CD4-positive, alpha-beta memory T cell (primary cell): ENCODE results near the gene CES5A. TPM values are rescaled to one million over a fixed set of nuclear protein-coding genes. Genes with fewer than 3 reads are reported as not detected.

Experiments used
- CTCF ChIA-PET: fragments of 350-600 bp; sonication (Branson Sonifier 250); formaldehyde crosslinking; loops from one replicate; lab custom pipeline; 2021; ENCODE audit warnings: inconsistent platforms; ENCODE audit not compliant: partially characterized antibody; lab: Charles Lee
- POLR2A ChIA-PET: fragments of 350-600 bp; sonication (Branson Sonifier 250); formaldehyde crosslinking; loops from one replicate; lab custom pipeline; 2021; ENCODE audit not compliant: partially characterized antibody; lab: Charles Lee
- DNase-seq, 5 donors: peaks; one replicate each; pipeline versions ENCODE4 v3.0.0 to v3.0.0-alpha.2; 2020 to 2022; ENCODE audit warnings: mixed read lengths in 1 of 5
- H3K27ac ChIP-seq: one replicate; pipeline ENCODE4 v1.7.0; 2013; ENCODE audit warnings: low read depth, low read length
- H3K27me3 ChIP-seq: 2 replicates; pipeline ENCODE4 v1.7.0; 2013; ENCODE audit warnings: mild to moderate bottlenecking, low read length, moderate library complexity; ENCODE audit not compliant: insufficient read depth
- H3K36me3 ChIP-seq: 2 replicates; pipeline ENCODE4 v1.7.0; 2013; ENCODE audit warnings: mild to moderate bottlenecking, low read length, moderate library complexity; ENCODE audit not compliant: insufficient read depth
- H3K4me1 ChIP-seq: 2 replicates; pipeline ENCODE4 v1.7.0; 2013; ENCODE audit warnings: mild to moderate bottlenecking, low read length, moderate library complexity; ENCODE audit not compliant: insufficient read depth
- H3K4me3 ChIP-seq, 2 donors: one replicate each; pipeline ENCODE4 v1.7.0; 2013; ENCODE audit warnings: low read length in 2 of 2, mild to moderate bottlenecking in 1 of 2
- H3K9me3 ChIP-seq, 2 donors: one replicate each; pipeline ENCODE4 v1.7.0; 2013; ENCODE audit warnings: low read length in 2 of 2, control low read depth in 1 of 2; ENCODE audit not compliant: control insufficient read depth in 1 of 2
- H3K27ac Mint-ChIP-seq, 7 donors: one replicate each; pipeline ENCODE4 v1.8.0; 2020 to 2021; ENCODE audit warnings: mixed read lengths in 7 of 7, mild to moderate bottlenecking in 6 of 7, inconsistent platforms in 3 of 7, moderate library complexity in 3 of 7
- H3K27me3 Mint-ChIP-seq, 2 donors: one replicate each; pipeline ENCODE4 v1.8.0; 2020 to 2021; ENCODE audit warnings: mixed read lengths in 2 of 2
- H3K36me3 Mint-ChIP-seq, 2 donors: one replicate each; pipeline ENCODE4 v1.8.0; 2020 to 2021; ENCODE audit warnings: mixed read lengths in 2 of 2, inconsistent platforms in 1 of 2, mild to moderate bottlenecking in 1 of 2
- H3K4me1 Mint-ChIP-seq, 4 donors: one replicate each; pipeline ENCODE4 v1.8.0; 2020 to 2021; ENCODE audit warnings: mixed read lengths in 4 of 4, mild to moderate bottlenecking in 1 of 4
- H3K4me3 Mint-ChIP-seq, 8 donors: one replicate each; pipeline ENCODE4 v1.8.0; 2020 to 2021; ENCODE audit warnings: mixed read lengths in 8 of 8, mild to moderate bottlenecking in 7 of 8, moderate library complexity in 6 of 8, inconsistent platforms in 3 of 8
- H3K9me3 Mint-ChIP-seq, 8 donors: one replicate each; pipeline ENCODE4 v1.8.0; 2020 to 2021; ENCODE audit warnings: mixed read lengths in 8 of 8, mild to moderate bottlenecking in 5 of 8, inconsistent platforms in 3 of 8, moderate library complexity in 1 of 8
- intact Hi-C: fragments of 100-400 bp; cut with micrococcal nuclease; formaldehyde crosslinking; loops from one replicate; pipeline ENCODE4 v1.15.1; 2023
- polyA plus RNA-seq, 2 donors: library from polyadenylated mRNA; unstranded; fragments of 300-500 nt; fragmentation: Illumina TruSeq; gene quantifications; one replicate each; pipeline ENCODE4 v1.2.3, GENCODE V29; 2021
- total RNA-seq, 2 experiments: library from RNA; stranded (reverse); gene quantifications; one replicate each; pipeline ENCODE4 v1.2.3, GENCODE V29; 2021

CES5A gene, protein sequence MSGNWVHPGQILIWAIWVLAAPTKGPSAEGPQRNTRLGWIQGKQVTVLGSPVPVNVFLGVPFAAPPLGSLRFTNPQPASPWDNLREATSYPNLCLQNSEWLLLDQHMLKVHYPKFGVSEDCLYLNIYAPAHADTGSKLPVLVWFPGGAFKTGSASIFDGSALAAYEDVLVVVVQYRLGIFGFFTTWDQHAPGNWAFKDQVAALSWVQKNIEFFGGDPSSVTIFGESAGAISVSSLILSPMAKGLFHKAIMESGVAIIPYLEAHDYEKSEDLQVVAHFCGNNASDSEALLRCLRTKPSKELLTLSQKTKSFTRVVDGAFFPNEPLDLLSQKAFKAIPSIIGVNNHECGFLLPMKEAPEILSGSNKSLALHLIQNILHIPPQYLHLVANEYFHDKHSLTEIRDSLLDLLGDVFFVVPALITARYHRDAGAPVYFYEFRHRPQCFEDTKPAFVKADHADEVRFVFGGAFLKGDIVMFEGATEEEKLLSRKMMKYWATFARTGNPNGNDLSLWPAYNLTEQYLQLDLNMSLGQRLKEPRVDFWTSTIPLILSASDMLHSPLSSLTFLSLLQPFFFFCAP
- total RNA-seq: not detected
- polyA plus RNA-seq: not detected

DNA sequence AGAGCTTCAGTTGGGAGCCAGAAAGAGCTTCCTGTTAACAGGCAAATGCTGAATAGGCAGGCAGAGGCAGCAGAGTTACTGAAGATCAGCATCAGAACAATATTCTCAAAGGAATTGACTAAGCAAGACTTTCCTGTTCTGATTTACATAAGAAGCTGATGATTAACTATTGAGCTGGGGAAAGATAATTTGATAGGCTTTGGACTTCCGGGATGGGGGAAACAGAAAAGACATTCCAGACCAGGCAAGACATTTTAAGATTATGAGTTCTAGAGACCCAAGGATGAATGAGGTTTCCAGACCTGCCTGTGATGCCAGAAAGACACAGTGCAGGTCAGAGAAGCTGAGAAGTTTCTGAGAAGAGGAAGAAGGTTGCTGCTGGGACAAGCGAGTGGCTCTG lies at the start of gene CES5A:
TSS of gene CES5A (minus strand) at position 101 of the 400 bp plus-strand sequence. CDS start 152 bp downstream, outside the sequence.
- POLR2A ChIA-PET: no interaction called here
- peaks cover 5 to 9% of the 10 kb centered on the region in 2 donors for H3K27me3 Mint-ChIP-seq
- Histone ChIP-seq H3K4me3 (no peak within 1 kb of the TSS), H3K36me3 (no peaks in the 10 kb centered on the region), H3K27me3 (no peaks in the 10 kb centered on the region), H3K27ac (no peak within 1 kb of the TSS), H3K9me3 (no peaks in the 10 kb centered on the region), H3K4me1 (no peaks in the 10 kb centered on the region)
- no peaks in the 10 kb centered on the region for H3K4me1 Mint-ChIP-seq
- no peaks in the 10 kb centered on the region for H3K36me3 Mint-ChIP-seq
- DNase-seq: no peak
- H3K4me3 Mint-ChIP-seq: peak within 1 kb of the TSS in 1 of 8 donors; percentile 4
- peaks cover 0 to 2% (median 0%) of the 10 kb centered on the region in 8 donors for H3K9me3 Mint-ChIP-seq
- intact Hi-C loops: no loop called here
- H3K27ac Mint-ChIP-seq: no peak within 1 kb of the TSS
- CTCF ChIA-PET: no interaction called here

DNA sequence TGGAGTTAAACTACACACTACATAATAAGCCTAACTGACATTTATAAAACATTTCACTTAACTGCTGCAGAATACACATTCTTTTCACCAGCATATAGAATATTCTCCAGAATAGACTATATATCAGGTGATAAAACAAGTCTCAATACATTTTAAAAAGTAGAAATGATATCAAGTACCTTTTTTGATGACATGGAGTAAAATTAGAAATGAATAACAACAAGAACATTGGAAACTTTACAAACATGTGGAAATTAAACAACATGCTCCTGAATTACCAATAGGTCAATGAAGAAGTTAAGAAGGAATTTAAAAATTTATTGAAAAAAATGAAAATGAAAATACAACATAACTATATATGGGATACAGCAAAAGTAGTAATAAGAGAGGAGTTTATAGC lies 47.5 kb upstream of the CES5A start:
- POLR2A ChIA-PET: no interaction called here
- CTCF ChIA-PET: no interaction called here
- intact Hi-C loops: no loop called here

DNA sequence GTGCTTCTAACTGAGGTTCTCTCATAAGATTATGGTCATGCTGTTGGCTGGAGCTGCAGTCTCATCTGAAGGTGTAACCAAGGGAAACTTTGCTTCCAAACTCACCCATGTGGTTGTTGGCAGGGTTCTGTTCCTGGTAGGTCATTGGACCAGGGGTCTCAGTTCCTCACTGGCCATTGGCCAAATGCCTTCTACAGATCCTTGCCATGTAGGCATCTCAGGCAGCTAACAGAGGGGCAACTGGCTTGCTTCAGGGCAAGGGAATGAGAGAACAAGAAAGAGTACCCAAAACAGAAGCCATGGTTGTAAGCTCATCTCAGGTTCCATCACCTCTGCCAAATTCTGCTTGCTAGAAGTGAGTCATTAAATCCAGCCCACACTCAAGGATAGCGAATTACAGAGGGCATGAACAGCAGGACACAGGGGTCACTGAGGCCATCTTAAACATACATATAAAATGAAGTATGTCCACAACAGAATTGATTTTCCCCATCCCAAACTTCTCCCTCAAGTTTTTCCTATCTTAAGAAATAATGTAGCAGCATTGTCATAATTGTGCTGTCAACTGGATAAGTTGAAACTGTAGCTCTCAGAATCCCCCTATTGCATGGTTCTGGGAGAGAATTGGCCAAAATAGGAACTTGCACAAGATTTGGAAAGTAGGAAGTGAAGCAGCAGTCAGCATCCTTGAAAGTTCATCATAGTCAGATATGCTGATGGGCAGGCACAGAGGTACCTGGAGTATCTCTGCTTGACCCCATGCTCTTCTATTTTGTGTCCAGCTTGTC lies 42.4 kb upstream of the CES5A start:
- no peak overlapping the region for H3K27ac Mint-ChIP-seq

More for the DNA sequence above, 47.5 kb upstream of the CES5A start:
- H3K4me1 Mint-ChIP-seq: no peaks in the 10 kb centered on the region
- no peak overlapping the region for H3K4me3 Mint-ChIP-seq
- no peak overlapping the region for H3K27ac Mint-ChIP-seq
- no peak for DNase-seq
- peaks cover 0 to 25% (median 15%) of the 10 kb centered on the region in 8 donors for H3K9me3 Mint-ChIP-seq
- H3K4me1 ChIP-seq: no peaks in the 10 kb centered on the region
- no peaks in the 10 kb centered on the region for H3K36me3 Mint-ChIP-seq
- no peak overlapping the region for H3K4me3 ChIP-seq
- no peak overlapping the region for H3K27ac ChIP-seq
- no peaks in the 10 kb centered on the region for H3K9me3 ChIP-seq
- H3K36me3 ChIP-seq: no peaks in the 10 kb centered on the region
- peaks cover 26 to 33% of the 10 kb centered on the region in 2 donors for H3K27me3 Mint-ChIP-seq
- no peaks in the 10 kb centered on the region for H3K27me3 ChIP-seq

DNA sequence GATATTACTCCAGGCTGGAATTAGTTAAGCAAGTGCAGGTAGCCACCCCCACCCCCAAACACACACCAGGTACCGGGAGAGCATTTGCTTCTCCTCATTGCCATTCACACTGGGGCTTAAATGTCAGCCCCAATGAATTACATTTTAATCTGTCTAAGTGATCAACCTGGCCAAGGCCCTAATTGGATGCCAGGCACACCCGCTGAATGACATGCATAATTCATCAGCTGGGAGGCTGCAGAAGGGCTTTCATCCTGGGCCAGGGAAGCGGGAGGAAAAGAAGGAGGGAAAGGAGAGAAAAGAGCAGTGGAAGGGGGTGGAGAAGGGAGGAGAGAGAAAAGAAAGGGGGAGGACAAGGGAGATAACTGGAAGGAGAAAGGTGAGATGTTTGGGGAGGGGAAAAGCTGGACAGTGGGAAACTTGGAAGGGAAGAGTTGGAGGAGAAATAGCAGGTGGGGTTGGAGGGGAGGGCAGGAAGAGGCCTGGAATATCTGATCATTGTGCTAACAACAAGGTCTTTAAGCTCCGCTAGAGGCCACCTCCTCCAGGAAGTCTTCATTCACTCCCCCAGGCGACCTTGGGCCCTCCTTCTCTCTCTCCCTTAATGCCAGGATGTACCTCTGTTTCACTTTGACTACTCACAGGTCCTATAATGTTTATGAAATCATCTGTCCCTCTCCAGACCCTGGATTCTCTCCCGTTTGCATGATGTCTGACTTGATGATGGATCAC lies 40.1 kb upstream of the CES5A start:
- Mint-ChIP-seq H3K36me3 (no peaks in the 10 kb centered on the region), H3K4me1 (no peaks in the 10 kb centered on the region), H3K9me3 (peaks cover 0 to 20% (median 11%) of the 10 kb centered on the region in 8 donors), H3K27ac (no peak overlapping the region), H3K27me3 (peaks cover 19 to 31% of the 10 kb centered on the region in 2 donors), H3K4me3 (no peak overlapping the region)
- no peak for DNase-seq
- Histone ChIP-seq H3K27me3 (no peaks in the 10 kb centered on the region), H3K36me3 (no peaks in the 10 kb centered on the region), H3K4me1 (no peaks in the 10 kb centered on the region), H3K27ac (no peak overlapping the region), H3K4me3 (no peak overlapping the region), H3K9me3 (no peaks in the 10 kb centered on the region)
- POLR2A ChIA-PET: no interaction called here
- intact Hi-C loops: no loop called here
- CTCF ChIA-PET: no interaction called here

More for the DNA sequence above, 42.4 kb upstream of the CES5A start:
- H3K9me3 ChIP-seq: no peaks in the 10 kb centered on the region
- ChIA-PET CTCF (no interaction called here), POLR2A (no interaction called here)
- DNase-seq: no peak
- no peaks in the 10 kb centered on the region for H3K4me1 ChIP-seq
- no peaks in the 10 kb centered on the region for H3K27me3 ChIP-seq
- intact Hi-C loops: no loop called here
- peaks cover 0 to 25% (median 15%) of the 10 kb centered on the region in 8 donors for H3K9me3 Mint-ChIP-seq
- H3K36me3 Mint-ChIP-seq: no peaks in the 10 kb centered on the region
- no peak overlapping the region for H3K4me3 Mint-ChIP-seq
- H3K27ac ChIP-seq: no peak overlapping the region
- no peak overlapping the region for H3K4me3 ChIP-seq
- H3K36me3 ChIP-seq: no peaks in the 10 kb centered on the region
- peaks cover 25% of the 10 kb centered on the region in 2 donors for H3K27me3 Mint-ChIP-seq
- H3K4me1 Mint-ChIP-seq: no peaks in the 10 kb centered on the region

DNA sequence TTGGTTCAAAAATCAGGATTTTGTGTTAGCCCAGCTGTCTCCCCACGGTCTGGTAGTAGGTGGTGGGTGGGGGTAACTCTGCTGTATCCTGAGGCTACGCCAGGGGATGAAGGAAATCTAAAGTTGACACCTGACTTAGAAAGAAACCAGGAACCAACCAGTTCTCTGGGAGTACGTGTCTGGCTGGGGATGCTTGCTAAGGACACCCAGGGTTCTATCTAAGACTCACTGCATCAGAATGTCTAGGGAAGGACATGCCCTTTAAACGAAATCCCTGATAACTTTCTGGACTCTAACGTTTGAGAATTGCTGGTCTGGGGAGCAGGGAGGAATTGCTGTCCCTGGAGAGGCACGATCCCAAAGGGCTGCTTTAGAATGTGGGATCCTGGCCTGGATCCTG lies 39.2 kb upstream of the CES5A start:
- no peaks in the 10 kb centered on the region for H3K4me1 ChIP-seq
- DNase-seq: no peak
- CTCF ChIA-PET: no interaction called here
- peaks cover 17 to 34% of the 10 kb centered on the region in 2 donors for H3K27me3 Mint-ChIP-seq
- H3K27ac Mint-ChIP-seq: no peak overlapping the region
- H3K9me3 ChIP-seq: no peaks in the 10 kb centered on the region
- peaks cover 0 to 15% (median 6%) of the 10 kb centered on the region in 8 donors for H3K9me3 Mint-ChIP-seq
- H3K27me3 ChIP-seq: no peaks in the 10 kb centered on the region
- intact Hi-C loops: no loop called here
- H3K4me3 Mint-ChIP-seq: no peak overlapping the region
- no peaks in the 10 kb centered on the region for H3K4me1 Mint-ChIP-seq
- no peak overlapping the region for H3K4me3 ChIP-seq
- H3K36me3 ChIP-seq: no peaks in the 10 kb centered on the region
- H3K27ac ChIP-seq: no peak overlapping the region
- POLR2A ChIA-PET: interaction anchor here (0.5 kb wide), 1 partner anchor 24 kb away, joined by 3 read pairs; no protein-coding TSS in a partner anchor
- no peaks in the 10 kb centered on the region for H3K36me3 Mint-ChIP-seq

DNA sequence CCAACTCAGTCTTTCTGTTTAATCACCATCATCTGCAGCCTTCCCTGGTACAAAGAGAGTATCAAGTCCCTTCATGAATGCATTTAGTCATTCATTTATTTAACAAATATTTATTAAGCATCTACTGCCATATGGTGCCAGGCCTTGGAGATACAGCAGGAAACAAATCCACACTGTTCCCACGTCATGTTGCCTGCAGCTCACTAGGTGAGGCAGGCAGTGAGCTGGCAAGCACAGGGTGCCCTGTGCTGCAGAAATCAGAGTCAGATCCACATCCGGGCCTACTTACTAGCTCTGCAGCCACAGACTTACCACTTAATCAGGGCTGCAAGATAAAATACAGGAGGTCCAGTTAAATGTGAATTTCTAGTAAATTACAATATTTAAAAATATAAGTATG lies 38.5 kb upstream of the CES5A start:
- no peak overlapping the region for H3K27ac Mint-ChIP-seq
- no peak overlapping the region for H3K4me3 Mint-ChIP-seq
- H3K4me1 ChIP-seq: no peaks in the 10 kb centered on the region
- H3K27me3 ChIP-seq: no peaks in the 10 kb centered on the region
- H3K36me3 ChIP-seq: no peaks in the 10 kb centered on the region
- intact Hi-C loops: no loop called here
- POLR2A ChIA-PET: interaction anchor here (0.5 kb wide), 1 partner anchor 24 kb away, joined by 3 read pairs; no protein-coding TSS in a partner anchor
- H3K9me3 Mint-ChIP-seq: peaks cover 0 to 14% (median 6%) of the 10 kb centered on the region in 8 donors
- H3K9me3 ChIP-seq: no peaks in the 10 kb centered on the region
- no peak for DNase-seq
- H3K4me1 Mint-ChIP-seq: no peaks in the 10 kb centered on the region
- no peak overlapping the region for H3K27ac ChIP-seq
- H3K36me3 Mint-ChIP-seq: no peaks in the 10 kb centered on the region
- H3K4me3 ChIP-seq: no peak overlapping the region
- peaks cover 17 to 31% of the 10 kb centered on the region in 2 donors for H3K27me3 Mint-ChIP-seq
- CTCF ChIA-PET: no interaction called here
